ENCODE results near the gene DGCR6L.
"Not testable (repeated sequence)": the region's sequence is repeated elsewhere in the genome, so short reads cannot be mapped to it uniquely, and the experiment has no call there.

The DGCR6L gene

GRCh38 chr22:20304646-20305045, 15.2 kb downstream of the DGCR6L start:
- no peak for TF ChIP-seq CTCF (IDR thresholded peaks at IDR 0.05; ENCODE audit: extremely low read depth, insufficient read depth, missing control alignments)
- no peak for DNase-seq (ENCODE audit: low spot score)
- in situ Hi-C loops (cut with MboI; ENCODE audit: low pct_unique_long_range_greater_than_20kb, low sequenced_read_pairs, unreplicated experiment) = no loop called here

GRCh38 chr22:20303229-20303534, 16.7 kb downstream of the DGCR6L start:
- in situ Hi-C loops (cut with MboI; ENCODE audit: low pct_unique_long_range_greater_than_20kb, low sequenced_read_pairs, unreplicated experiment); DNase-seq (ENCODE audit: low spot score): not testable (repeated sequence)

DNA sequence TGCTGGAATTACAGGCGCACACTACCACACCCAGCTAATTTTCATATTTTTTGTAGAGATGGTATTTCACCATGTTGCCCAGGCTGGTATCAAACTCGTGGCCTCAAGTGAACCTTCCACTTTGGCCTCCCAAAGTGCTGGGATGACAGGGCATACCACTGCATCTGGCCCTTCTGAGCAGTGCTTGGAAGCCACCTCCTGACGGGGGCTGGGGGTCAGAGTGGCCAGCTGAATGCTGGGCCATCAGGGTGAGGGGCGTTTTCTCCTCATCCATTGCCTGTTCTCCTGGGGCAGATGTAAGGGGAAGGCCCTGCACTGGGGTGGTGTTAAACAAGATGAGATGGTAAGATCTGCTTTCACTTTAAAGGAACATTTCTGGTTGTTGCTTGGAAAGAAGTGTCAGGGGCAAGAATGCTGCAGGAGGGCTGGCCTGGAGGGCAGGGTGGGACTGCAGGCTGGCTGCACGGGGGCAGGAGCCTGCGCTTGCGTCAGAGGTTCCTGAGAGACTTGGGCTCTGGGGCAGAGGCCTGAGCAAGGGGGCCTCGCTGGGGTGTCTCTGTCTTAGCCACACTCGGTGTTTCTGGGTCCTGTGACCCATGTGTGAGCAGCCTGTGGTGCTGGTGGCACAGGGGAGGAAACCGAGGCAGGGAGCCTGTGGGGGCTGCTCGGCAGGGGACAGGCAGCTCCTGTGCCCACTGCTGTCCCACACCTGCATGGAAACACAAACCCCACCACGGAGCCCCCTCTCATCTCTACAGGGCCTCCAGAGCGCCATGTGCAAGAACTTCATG, 17.2 kb downstream of the DGCR6L start:
- in situ Hi-C loops (cut with MboI; ENCODE audit: low pct_unique_long_range_greater_than_20kb, low sequenced_read_pairs, unreplicated experiment) = no loop called here

GRCh38 chr22:20299746-20300136, 20.1 kb downstream of the DGCR6L start:
- no peak for DNase-seq (ENCODE audit: low spot score)
- TF ChIP-seq CTCF (IDR thresholded peaks at IDR 0.05; ENCODE audit: extremely low read depth, insufficient read depth, missing control alignments) = no peak
- in situ Hi-C loops (cut with MboI; ENCODE audit: low pct_unique_long_range_greater_than_20kb, low sequenced_read_pairs, unreplicated experiment) = loop anchor here (10.0 to 25.0 kb wide), 2 partner anchors 145 to 337 kb away; partner anchors contain the start of gene CCDC188

More for the DNA sequence above, 17.2 kb downstream of the DGCR6L start:
- DNase-seq (ENCODE audit: low spot score) = no peak
- no peak for TF ChIP-seq CTCF (IDR thresholded peaks at IDR 0.05; ENCODE audit: extremely low read depth, insufficient read depth, missing control alignments)

- DNase-seq (ENCODE audit: low spot score) = peak; percentile 83
- no peak for TF ChIP-seq CTCF (IDR thresholded peaks at IDR 0.05; ENCODE audit: extremely low read depth, insufficient read depth, missing control alignments)
- in situ Hi-C loops (cut with MboI; ENCODE audit: low pct_unique_long_range_greater_than_20kb, low sequenced_read_pairs, unreplicated experiment) = loop anchor here (10.0 to 25.0 kb wide), 2 partner anchors 144 to 337 kb away; partner anchors contain the start of gene CCDC188
These were observed 20.8 kb downstream of the DGCR6L start for GRCh38 chr22:20298803-20299745.

GRCh38 chr22:20298110-20298802, 21.6 kb downstream of the DGCR6L start:
- TF ChIP-seq CTCF (IDR thresholded peaks at IDR 0.05; ENCODE audit: extremely low read depth, insufficient read depth, missing control alignments) = no peak
- in situ Hi-C loops (cut with MboI; ENCODE audit: low pct_unique_long_range_greater_than_20kb, low sequenced_read_pairs, unreplicated experiment) = loop anchor here (10.0 to 25.0 kb wide), 2 partner anchors 143 to 336 kb away; partner anchors contain the start of gene CCDC188
- no peak for DNase-seq (ENCODE audit: low spot score)

Data from GM13977 (cell line).